GM23248 (cell line): ENCODE data around the gene LOXL1.

Source experiments
- EZH2 ChIP-seq: fragments of 200-600 bp; sonication (generic); IDR thresholded peaks from 2 replicates; pipeline ENCODE4 v1.6.1; 2018; ENCODE audit warnings: antibody characterized with exemption, mild to moderate bottlenecking; ENCODE audit not compliant: insufficient read depth, poor library complexity, severe bottlenecking
- EZH2phosphoT487 ChIP-seq: fragments of 200-600 bp; sonication (generic); IDR thresholded peaks from 2 replicates; pipeline ENCODE4 v1.6.1; 2018; ENCODE audit warnings: antibody characterized with exemption, moderate library complexity, mild to moderate bottlenecking, low read depth; ENCODE audit not compliant: insufficient read depth

- TF ChIP-seq EZH2phosphoT487 (no peak), EZH2 (no peak)
Observed at GRCh38 chr15:73952171-73952912, 26.1 kb downstream of the LOXL1 start.
